A549 (cell line): ENCODE data around the gene C4orf51. TPM values are rescaled to one million over a fixed set of nuclear protein-coding genes. Genes with fewer than 3 reads are reported as not detected.
A peak's percentile ranks its signal among the peaks of the same experiment; 100 is the strongest.

Source experiments
- ATAC-seq, 2 experiments: fragments of 200-7000 bp in 1 of 2; fragments of >200 bp in 1 of 2; cut with Nextera tagmentation in 1 of 2; cut with Tn5 transposase in 1 of 2; 3 replicates each; pipeline versions ENCODE4 v1.8.0 to v1.9.1; 2018 to 2020; ENCODE audit warnings: mild to moderate bottlenecking in 1 of 2, moderate library complexity in 1 of 2
- CTCF ChIA-PET: fragments of 300-600 bp; sonication (Branson Sonifier 250); formaldehyde crosslinking; extraction: SDS; loops from one replicate; lab custom pipeline; 2021; ENCODE audit warnings: antibody characterized with exemption, inconsistent platforms; lab: Yijun Ruan, JAX
- POLR2A ChIA-PET: fragments of 350-600 bp; formaldehyde crosslinking; extraction: SDS; loops from one replicate; lab custom pipeline; 2021; ENCODE audit warnings: antibody characterized with exemption, inconsistent platforms; lab: Yijun Ruan, JAX
- DNase-seq, 2 experiments: peaks; one replicate each; pipeline versions ENCODE4 v3.0.0 to v3.0.0-alpha.2; 2011 to 2016; ENCODE audit warnings: low read depth in 1 of 2, low spot score in 1 of 2
- FAIRE-seq: peaks from 2 replicates; lab custom pipeline; 2011; peaks lifted over from hg19 to GRCh38; lab: Jason Lieb, UNC
- H3K27ac ChIP-seq, 2 experiments: fragments of >200 bp; sonication (Bioruptor Twin); formaldehyde crosslinking; 3 replicates each; pipeline ENCODE4 v1.5.1; 2016 to 2017
- H3K4me1 ChIP-seq: fragments of >200 bp; sonication (Bioruptor Twin); formaldehyde crosslinking; 3 replicates; pipeline ENCODE4 v1.6.1; 2016
- H3K4me2 ChIP-seq: fragments of >200 bp; sonication (Bioruptor Twin); formaldehyde crosslinking; 3 replicates; pipeline ENCODE4 v1.6.1; 2016
- H3K4me3 ChIP-seq: fragments of >200 bp; sonication (Bioruptor Twin); formaldehyde crosslinking; 3 replicates; pipeline ENCODE4 v1.5.1; 2016
- H3K9me3 ChIP-seq: fragments of >200 bp; sonication (Bioruptor Twin); formaldehyde crosslinking; 3 replicates; pipeline ENCODE4 v1.6.1; 2016
- CBX2 ChIP-seq: fragments of 200-600 bp; sonication (generic); IDR thresholded peaks from 2 replicates; pipeline ENCODE4 v1.6.1; 2016; ENCODE audit warnings: low read depth, mild to moderate bottlenecking, borderline replicate concordance
- CEBPB ChIP-seq, 2 experiments: fragments of >200 bp in 1 of 2; sonication (Bioruptor Twin) in 1 of 2; formaldehyde crosslinking in 1 of 2; IDR thresholded peaks; 2 replicates each; pipeline ENCODE4 v1.6.1; 2012 to 2016
- ESRRA ChIP-seq: fragments of 150-350 bp; IDR thresholded peaks from 2 replicates; pipeline ENCODE4 v1.6.1; 2014; ENCODE audit warnings: mild to moderate bottlenecking, low read length, borderline replicate concordance
- FOSL2 ChIP-seq, 2 experiments: fragments of 450-650 bp in 1 of 2; fragments of >200 bp in 1 of 2; sonication (Bioruptor Twin) in 1 of 2; formaldehyde crosslinking; IDR thresholded peaks; 2 replicates each; pipeline versions ENCODE4 v1.5.0 to v1.6.1; 2016 to 2020; ENCODE audit warnings: mild to moderate bottlenecking in 1 of 2, moderate library complexity in 1 of 2
- GATA3 ChIP-seq: IDR thresholded peaks from 2 replicates; pipeline ENCODE4 v1.6.1; 2012; ENCODE audit warnings: borderline replicate concordance
- HEYL ChIP-seq: fragments of 250-450 bp; sonication (Bioruptor Pico); IDR thresholded peaks from 2 replicates; pipeline ENCODE4 v1.8.0; 2021; ENCODE audit warnings: mild to moderate bottlenecking, moderate library complexity
- JUN ChIP-seq, 2 experiments: fragments of >200 bp; sonication (Bioruptor Twin); formaldehyde crosslinking; IDR thresholded peaks; 2 replicates in 1 of 2; 3 replicates in 1 of 2; pipeline ENCODE4 v1.6.1; 2016 to 2017
- JUNB ChIP-seq: fragments of >200 bp; sonication (Bioruptor Twin); formaldehyde crosslinking; IDR thresholded peaks from 2 replicates; pipeline ENCODE4 v1.6.1; 2016
- KDM1A ChIP-seq: fragments of 200-600 bp; sonication (generic); IDR thresholded peaks from 2 replicates; pipeline ENCODE4 v1.6.1; 2016; ENCODE audit warnings: low read depth, mild to moderate bottlenecking
- MYC ChIP-seq: IDR thresholded peaks from 2 replicates; pipeline ENCODE4 v1.6.1; 2012; ENCODE audit warnings: mild to moderate bottlenecking, inconsistent platforms, low read length, improper control_type of control experiment, borderline replicate concordance
- NPAS2 ChIP-seq: fragments of 250-450 bp; sonication (Bioruptor Pico); IDR thresholded peaks from 2 replicates; pipeline ENCODE4 v1.8.0; 2022; ENCODE audit warnings: mild to moderate bottlenecking, moderate library complexity, borderline replicate concordance
- NR3C1 ChIP-seq: fragments of >200 bp; sonication (Bioruptor Twin); formaldehyde crosslinking; IDR thresholded peaks from 3 replicates; pipeline ENCODE4 v1.6.1; 2017
- PHF8 ChIP-seq: fragments of 200-600 bp; sonication (generic); IDR thresholded peaks from 2 replicates; pipeline ENCODE4 v1.6.1; 2016; ENCODE audit warnings: low read depth, mild to moderate bottlenecking, antibody characterized with exemption, moderate library complexity, borderline replicate concordance
- POLR2A ChIP-seq: IDR thresholded peaks from 2 replicates; pipeline ENCODE4 v1.6.1; 2012; ENCODE audit warnings: mild to moderate bottlenecking, low read length
- POLR2AphosphoS2 ChIP-seq: conservative IDR thresholded peaks from 2 replicates; pipeline ENCODE4 v1.6.1; 2012; ENCODE audit warnings: low read length, improper control_type of control experiment, inconsistent platforms
- RARB ChIP-seq: fragments of 250-450 bp; sonication (Bioruptor Pico); IDR thresholded peaks from 2 replicates; pipeline ENCODE4 v1.8.0; 2021; ENCODE audit warnings: mild to moderate bottlenecking, moderate library complexity
- RCOR1 ChIP-seq: fragments of 150-350 bp; IDR thresholded peaks from 2 replicates; pipeline ENCODE4 v1.6.1; 2014; ENCODE audit warnings: antibody characterized with exemption, low read length, low read depth
- RNF2 ChIP-seq: fragments of 200-600 bp; sonication (generic); IDR thresholded peaks from 2 replicates; pipeline ENCODE4 v1.6.1; 2016; ENCODE audit warnings: low read depth, mild to moderate bottlenecking, antibody characterized with exemption, moderate library complexity, borderline replicate concordance
- ZC3H11A ChIP-seq: fragments of 450-650 bp; IDR thresholded peaks from 2 replicates; pipeline ENCODE4 v1.6.1; 2014; ENCODE audit warnings: antibody characterized with exemption, mild to moderate bottlenecking
- ZFP36 ChIP-seq: fragments of 450-650 bp; IDR thresholded peaks from 2 replicates; pipeline ENCODE4 v1.6.1; 2014; ENCODE audit warnings: borderline replicate concordance; ENCODE audit not compliant: partially characterized antibody
- ZNF302 ChIP-seq: fragments of 250-450 bp; sonication (Bioruptor Pico); IDR thresholded peaks from 2 replicates; pipeline ENCODE4 v1.9.0; 2021; ENCODE audit warnings: inconsistent platforms, mild to moderate bottlenecking, moderate library complexity
- WGBS: methylation state at CpG from one replicate; pipeline ENCODE4 v1.1.6; 2017; ENCODE audit errors: missing lambda C conversion rate; 5-methylcytosine and 5-hydroxymethylcytosine counted together
- polyA plus RNA-seq, 4 experiments: library from polyadenylated mRNA; depleted of rRNA in 3 of 4; stranded (reverse); fragments of >200 nt; fragmentation: RNase III in 1 of 4; extraction: RNeasy Plus Mini Kit Qiagen cat#74134 plus additional on column Dnase treatment in 1 of 4; gene quantifications; 2 replicates in 3 of 4; 3 replicates in 1 of 4; pipeline ENCODE4 v1.2.3, GENCODE V29; 2011 to 2017
- TF ChIP-seq, protein P1 (sequence below): fragments of 450-650 bp; IDR thresholded peaks from 2 replicates; pipeline ENCODE4 v1.6.1; 2014; ENCODE audit warnings: antibody characterized with exemption
- TF ChIP-seq, protein P2 (sequence below): fragments of 250-450 bp; sonication (Bioruptor Pico); IDR thresholded peaks from 2 replicates; pipeline ENCODE4 v1.5.0; 2021; ENCODE audit warnings: mild to moderate bottlenecking, moderate library complexity, borderline replicate concordance
- TF ChIP-seq, protein P3 (sequence below): IDR thresholded peaks from 2 replicates; pipeline ENCODE4 v1.6.1; 2012
- TF ChIP-seq, protein P4 (sequence below): fragments of >200 bp; sonication (Bioruptor Twin); formaldehyde crosslinking; IDR thresholded peaks from 3 replicates; pipeline ENCODE4 v1.6.1; 2016
- TF ChIP-seq, protein P5 (sequence below): fragments of >200 bp; sonication (Bioruptor Twin); formaldehyde crosslinking; IDR thresholded peaks from 2 replicates; pipeline ENCODE4 v1.6.1; 2016

C4orf51 gene
- polyA plus RNA-seq, 2 of the 4 experiments (the other 2 are of a cell fraction): not detected

DNA sequence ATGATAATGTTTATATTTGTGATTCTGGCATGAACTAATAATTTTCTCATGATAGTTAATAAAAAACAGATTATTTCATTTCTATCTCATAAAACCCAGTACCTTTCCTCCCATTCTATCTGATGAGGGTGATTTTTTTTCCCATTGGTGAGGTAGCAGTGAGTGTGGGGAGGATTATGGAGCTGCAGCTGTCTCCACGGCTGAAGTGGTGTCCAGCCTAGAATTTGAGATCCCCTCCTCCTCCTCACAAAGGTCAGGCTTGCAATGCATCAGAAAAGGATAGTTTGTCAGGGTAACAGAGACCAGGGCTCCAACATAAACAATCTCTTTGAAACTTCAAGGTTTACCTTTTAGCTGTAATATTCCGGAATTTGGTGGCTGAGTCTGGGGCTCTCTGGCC is 60.9 kb downstream of the C4orf51 start:
- no peak for DNase-seq
- no peak overlapping the region; the same call in 2 of the 3 replicates for H3K4me2 ChIP-seq
- ATAC-seq: no peak
- no peak overlapping the region for H3K4me3 ChIP-seq
- TF ChIP-seq JUNB: no peak
- TF ChIP-seq, protein P1, sequence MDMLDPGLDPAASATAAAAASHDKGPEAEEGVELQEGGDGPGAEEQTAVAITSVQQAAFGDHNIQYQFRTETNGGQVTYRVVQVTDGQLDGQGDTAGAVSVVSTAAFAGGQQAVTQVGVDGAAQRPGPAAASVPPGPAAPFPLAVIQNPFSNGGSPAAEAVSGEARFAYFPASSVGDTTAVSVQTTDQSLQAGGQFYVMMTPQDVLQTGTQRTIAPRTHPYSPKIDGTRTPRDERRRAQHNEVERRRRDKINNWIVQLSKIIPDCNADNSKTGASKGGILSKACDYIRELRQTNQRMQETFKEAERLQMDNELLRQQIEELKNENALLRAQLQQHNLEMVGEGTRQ: no peak
- TF ChIP-seq NPAS2 (CRISPR knock-in tag): no peak
- TF ChIP-seq RNF2: no peak
- no peak for TF ChIP-seq GATA3
- TF ChIP-seq FOSL2 (IDR thresholded peaks at IDR 0.05): no peak
- no peak for TF ChIP-seq FOSL2 (CRISPR knock-in tag; IDR thresholded peaks at IDR 0.05)
- no peak for TF ChIP-seq ZFP36
- no peak for TF ChIP-seq RCOR1
- TF ChIP-seq POLR2AphosphoS2: no peak
- no peak for TF ChIP-seq MYC
- TF ChIP-seq HEYL (CRISPR knock-in tag): no peak
- TF ChIP-seq, protein P2, sequence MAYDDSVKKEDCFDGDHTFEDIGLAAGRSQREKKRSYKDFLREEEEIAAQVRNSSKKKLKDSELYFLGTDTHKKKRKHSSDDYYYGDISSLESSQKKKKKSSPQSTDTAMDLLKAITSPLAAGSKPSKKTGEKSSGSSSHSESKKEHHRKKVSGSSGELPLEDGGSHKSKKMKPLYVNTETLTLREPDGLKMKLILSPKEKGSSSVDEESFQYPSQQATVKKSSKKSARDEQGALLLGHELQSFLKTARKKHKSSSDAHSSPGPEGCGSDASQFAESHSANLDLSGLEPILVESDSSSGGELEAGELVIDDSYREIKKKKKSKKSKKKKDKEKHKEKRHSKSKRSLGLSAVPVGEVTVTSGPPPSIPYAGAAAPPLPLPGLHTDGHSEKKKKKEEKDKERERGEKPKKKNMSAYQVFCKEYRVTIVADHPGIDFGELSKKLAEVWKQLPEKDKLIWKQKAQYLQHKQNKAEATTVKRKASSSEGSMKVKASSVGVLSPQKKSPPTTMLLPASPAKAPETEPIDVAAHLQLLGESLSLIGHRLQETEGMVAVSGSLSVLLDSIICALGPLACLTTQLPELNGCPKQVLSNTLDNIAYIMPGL: no peak
- TF ChIP-seq CEBPB (IDR thresholded peaks at IDR 0.05): no peak
- TF ChIP-seq ZC3H11A: no peak
- 85% methylated on average over 2 of the region's 2 CpGs for WGBS
- H3K27ac ChIP-seq: peak overlapping the region in 1 of 2 experiments; percentile 38; a peak in 3 of 6 replicates
- no peak for FAIRE-seq
- ChIA-PET POLR2A (no interaction called here), CTCF (no interaction called here)
- H3K9me3 ChIP-seq: no peaks in the 10 kb centered on the region
- H3K4me1 ChIP-seq: peaks cover 36% of the 10 kb centered on the region

DNA sequence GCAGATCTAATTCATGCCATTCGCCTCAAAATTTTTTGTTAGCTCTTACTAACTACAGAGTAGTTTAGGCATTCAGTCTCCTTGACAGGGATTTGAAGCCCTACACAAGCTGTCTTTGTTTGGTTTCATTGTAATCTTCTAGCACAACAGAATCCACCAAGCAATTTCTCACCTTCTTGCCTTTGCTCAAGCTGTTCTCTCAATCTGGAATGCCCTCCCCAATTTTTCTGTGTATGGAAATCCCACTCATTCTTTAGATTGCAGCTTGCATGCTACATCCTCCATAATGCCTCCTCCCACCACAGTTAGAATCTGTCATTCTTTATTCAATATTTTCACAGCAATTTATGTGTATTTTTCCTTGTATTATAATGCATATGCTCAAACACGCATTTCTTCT is 63.7 kb downstream of the C4orf51 start:
- peaks cover 23% of the 10 kb centered on the region for H3K4me1 ChIP-seq
- no peaks in the 10 kb centered on the region for H3K9me3 ChIP-seq
- CTCF ChIA-PET: interaction anchor here (0.8 to 1.2 kb wide), 3 partner anchors 9 to 57 kb away, joined by 3 to 4 read pairs (median 4); no protein-coding TSS in a partner anchor
- FAIRE-seq (no peak), DNase-seq (no peak), ATAC-seq (no peak)
- H3K4me2 ChIP-seq: no peak overlapping the region
- H3K4me3 ChIP-seq: no peak overlapping the region
- WGBS: 84% methylated on average over 2 of the region's 2 CpGs
- no peak for TF ChIP-seq JUN (IDR thresholded peaks at IDR 0.05)
- TF ChIP-seq MYC: no peak
- no peak for TF ChIP-seq PHF8
- TF ChIP-seq CBX2: no peak
- TF ChIP-seq RARB (CRISPR knock-in tag): no peak
- no peak for TF ChIP-seq RNF2
- TF ChIP-seq HEYL (CRISPR knock-in tag): no peak
- TF ChIP-seq, protein P3, sequence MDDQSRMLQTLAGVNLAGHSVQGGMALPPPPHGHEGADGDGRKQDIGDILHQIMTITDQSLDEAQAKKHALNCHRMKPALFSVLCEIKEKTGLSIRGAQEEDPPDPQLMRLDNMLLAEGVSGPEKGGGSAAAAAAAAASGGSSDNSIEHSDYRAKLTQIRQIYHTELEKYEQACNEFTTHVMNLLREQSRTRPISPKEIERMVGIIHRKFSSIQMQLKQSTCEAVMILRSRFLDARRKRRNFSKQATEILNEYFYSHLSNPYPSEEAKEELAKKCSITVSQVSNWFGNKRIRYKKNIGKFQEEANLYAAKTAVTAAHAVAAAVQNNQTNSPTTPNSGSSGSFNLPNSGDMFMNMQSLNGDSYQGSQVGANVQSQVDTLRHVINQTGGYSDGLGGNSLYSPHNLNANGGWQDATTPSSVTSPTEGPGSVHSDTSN: no peak
- TF ChIP-seq NPAS2 (CRISPR knock-in tag): no peak
- no peak for TF ChIP-seq ZC3H11A
- TF ChIP-seq, protein P4, sequence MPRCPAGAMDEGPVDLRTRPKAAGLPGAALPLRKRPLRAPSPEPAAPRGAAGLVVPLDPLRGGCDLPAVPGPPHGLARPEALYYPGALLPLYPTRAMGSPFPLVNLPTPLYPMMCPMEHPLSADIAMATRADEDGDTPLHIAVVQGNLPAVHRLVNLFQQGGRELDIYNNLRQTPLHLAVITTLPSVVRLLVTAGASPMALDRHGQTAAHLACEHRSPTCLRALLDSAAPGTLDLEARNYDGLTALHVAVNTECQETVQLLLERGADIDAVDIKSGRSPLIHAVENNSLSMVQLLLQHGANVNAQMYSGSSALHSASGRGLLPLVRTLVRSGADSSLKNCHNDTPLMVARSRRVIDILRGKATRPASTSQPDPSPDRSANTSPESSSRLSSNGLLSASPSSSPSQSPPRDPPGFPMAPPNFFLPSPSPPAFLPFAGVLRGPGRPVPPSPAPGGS: no peak
- TF ChIP-seq NR3C1: no peak
- TF ChIP-seq JUNB: no peak
- TF ChIP-seq ZFP36: no peak
- TF ChIP-seq POLR2A: no peak
- TF ChIP-seq ESRRA: no peak
- TF ChIP-seq, protein P5, sequence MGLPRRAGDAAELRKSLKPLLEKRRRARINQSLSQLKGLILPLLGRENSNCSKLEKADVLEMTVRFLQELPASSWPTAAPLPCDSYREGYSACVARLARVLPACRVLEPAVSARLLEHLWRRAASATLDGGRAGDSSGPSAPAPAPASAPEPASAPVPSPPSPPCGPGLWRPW: no peak
- TF ChIP-seq ZNF302: no peak
- TF ChIP-seq KDM1A: no peak
- no peak for TF ChIP-seq POLR2AphosphoS2
- no peak overlapping the region for H3K27ac ChIP-seq
- POLR2A ChIA-PET: no interaction called here
